Epithelial cell of esophagus (primary cell): ENCODE measurements around the gene RANBP3.

Experiments
- DNase-seq: peaks from one replicate; pipeline ENCODE4 v3.0.0; 2010; ENCODE audit warnings: low read depth
- H3K4me3 ChIP-seq: 2 replicates; pipeline ENCODE4 v1.5.1; 2011; ENCODE audit warnings: mild to moderate bottlenecking, low read length, control low read depth
- TF ChIP-seq, protein P1 (sequence below): IDR thresholded peaks from 2 replicates; pipeline ENCODE4 v1.5.1; 2011; ENCODE audit warnings: low read depth, mild to moderate bottlenecking, low read length, control low read depth, inconsistent platforms; ENCODE audit not compliant: insufficient read depth; ENCODE audit errors: missing control alignments

Gene RANBP3

DNA sequence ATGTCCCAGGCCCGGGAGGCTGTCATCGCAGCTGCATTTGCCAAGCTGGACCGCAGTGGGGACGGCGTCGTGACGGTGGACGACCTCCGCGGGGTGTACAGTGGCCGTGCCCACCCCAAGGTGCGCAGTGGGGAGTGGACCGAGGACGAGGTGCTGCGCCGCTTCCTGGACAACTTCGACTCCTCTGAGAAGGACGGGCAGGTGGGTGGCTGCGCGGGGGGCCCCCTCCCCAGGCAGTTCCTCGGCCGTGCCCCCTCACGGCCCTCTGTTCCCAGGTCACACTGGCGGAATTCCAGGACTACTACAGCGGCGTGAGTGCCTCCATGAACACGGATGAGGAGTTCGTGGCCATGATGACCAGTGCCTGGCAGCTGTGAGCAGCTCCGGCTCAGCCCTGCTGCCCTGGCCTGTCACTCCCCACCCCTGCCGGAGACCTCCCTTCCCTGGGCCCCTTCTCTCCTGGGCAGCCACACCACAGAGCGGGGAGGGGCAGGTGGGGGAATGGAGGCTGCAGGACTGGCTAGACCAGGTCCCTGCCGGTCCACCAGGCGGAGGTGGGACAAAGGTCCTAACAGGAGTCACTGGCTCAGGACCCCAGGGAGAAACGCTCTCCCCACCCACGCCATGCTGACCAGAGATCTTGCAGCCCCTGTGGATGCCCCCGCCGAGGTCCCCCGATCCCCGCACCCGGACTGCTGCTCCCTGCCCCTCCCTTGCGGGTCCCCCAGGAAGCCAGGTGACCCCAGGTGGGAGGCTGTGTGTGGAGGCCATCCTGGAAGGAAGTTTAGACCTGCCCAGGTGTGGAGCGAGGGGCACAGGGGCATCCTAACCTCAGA, 62.8 kb downstream of the RANBP3 start:
- no peak overlapping the region for H3K4me3 ChIP-seq
- TF ChIP-seq, protein P1, sequence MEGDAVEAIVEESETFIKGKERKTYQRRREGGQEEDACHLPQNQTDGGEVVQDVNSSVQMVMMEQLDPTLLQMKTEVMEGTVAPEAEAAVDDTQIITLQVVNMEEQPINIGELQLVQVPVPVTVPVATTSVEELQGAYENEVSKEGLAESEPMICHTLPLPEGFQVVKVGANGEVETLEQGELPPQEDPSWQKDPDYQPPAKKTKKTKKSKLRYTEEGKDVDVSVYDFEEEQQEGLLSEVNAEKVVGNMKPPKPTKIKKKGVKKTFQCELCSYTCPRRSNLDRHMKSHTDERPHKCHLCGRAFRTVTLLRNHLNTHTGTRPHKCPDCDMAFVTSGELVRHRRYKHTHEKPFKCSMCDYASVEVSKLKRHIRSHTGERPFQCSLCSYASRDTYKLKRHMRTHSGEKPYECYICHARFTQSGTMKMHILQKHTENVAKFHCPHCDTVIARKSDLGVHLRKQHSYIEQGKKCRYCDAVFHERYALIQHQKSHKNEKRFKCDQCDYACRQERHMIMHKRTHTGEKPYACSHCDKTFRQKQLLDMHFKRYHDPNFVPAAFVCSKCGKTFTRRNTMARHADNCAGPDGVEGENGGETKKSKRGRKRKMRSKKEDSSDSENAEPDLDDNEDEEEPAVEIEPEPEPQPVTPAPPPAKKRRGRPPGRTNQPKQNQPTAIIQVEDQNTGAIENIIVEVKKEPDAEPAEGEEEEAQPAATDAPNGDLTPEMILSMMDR = no peak

DNA sequence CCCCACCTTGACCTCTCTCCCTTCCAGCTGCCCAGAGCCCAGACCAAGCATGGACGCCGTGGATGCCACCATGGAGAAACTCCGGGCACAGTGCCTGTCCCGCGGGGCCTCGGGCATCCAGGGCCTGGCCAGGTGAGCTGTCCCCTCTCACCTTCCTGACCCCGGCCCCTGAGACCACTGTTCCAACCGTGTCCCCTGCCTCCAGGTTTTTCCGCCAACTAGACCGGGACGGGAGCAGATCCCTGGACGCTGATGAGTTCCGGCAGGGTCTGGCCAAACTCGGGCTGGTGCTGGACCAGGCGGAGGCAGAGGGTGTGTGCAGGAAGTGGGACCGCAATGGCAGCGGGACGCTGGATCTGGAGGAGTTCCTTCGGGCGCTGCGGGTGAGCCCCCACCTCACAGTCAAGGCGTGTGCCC, 63.6 kb downstream of the RANBP3 start:
- no peak for DNase-seq
- no peak overlapping the region for H3K4me3 ChIP-seq
- TF ChIP-seq, protein P1 = no peak

More for the DNA sequence above, 62.8 kb downstream of the RANBP3 start:
- DNase-seq = no peak

DNA sequence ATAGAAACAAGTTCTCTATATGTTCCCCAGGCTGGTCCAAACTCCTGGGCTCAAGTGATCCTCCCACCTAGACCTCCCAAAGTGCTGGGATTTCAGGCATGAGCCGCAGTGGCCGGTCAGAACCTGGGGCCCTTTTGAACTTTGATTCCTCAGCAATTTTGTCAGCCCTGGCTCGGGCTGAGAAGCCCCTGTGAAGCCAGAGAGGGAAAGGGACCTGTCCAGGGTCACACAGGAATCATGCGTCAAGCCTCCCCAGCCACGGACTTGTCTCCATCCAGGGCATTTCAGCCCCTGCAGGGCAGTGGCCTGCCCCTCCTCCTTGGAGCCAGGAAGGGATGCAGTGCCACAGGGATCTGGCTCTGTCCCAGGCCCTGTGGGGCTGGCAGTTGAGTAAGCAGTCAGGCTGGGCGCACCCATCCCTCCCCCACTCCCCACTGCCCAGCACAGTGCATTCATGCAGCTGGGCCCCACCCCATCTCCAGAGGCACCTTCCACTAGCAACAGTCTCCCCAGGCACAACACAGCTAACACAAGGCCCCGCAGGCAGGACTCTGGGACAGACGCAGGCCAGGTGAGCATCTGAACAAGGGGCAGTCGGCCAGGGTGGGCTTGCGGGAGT, 64.1 kb downstream of the RANBP3 start, which contains the start of gene CAPS:
Gene CAPS, plus strand, starts transcription at position 516 of the 619 bp plus-strand sequence. CDS start 153 bp downstream, outside the sequence.
- DNase-seq = peak; percentile 75
- TF ChIP-seq, protein P1 = no peak
- H3K4me3 ChIP-seq = no peak within 1 kb of the TSS

DNA sequence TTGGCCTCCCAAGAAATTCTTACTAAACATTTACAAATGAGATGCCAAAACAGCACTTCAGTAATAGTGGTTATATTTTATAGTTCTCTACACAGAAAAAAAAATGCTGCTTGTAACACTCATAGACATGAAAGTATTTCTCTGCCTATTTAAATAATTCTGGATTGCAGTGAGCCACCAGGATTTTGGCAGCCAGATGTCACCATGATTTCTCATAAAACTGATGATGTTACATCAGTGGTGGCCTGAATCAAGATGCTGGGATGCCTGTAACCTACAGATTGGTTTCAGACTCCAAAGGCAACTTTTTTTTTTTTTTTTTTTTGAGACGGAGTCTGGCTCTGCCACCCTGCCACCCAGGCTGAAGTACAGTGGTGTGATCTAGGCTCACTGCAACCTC, 66.6 kb downstream of the RANBP3 start:
- TF ChIP-seq, protein P1 = no peak
- no peak overlapping the region for H3K4me3 ChIP-seq
- DNase-seq = no peak

DNA sequence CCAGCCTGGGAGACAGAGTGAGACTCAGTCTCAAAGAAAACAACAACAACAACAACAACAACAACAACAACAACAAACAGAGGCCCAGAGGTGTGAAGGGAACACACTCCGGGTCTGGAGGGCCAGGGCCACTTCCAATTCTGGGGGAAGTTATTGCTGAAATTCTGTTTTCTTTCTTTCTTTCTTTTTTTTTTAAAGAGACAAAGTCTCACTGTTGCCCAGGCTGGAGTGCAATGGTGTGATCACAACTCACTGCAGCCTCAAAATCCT, 67.4 kb downstream of the RANBP3 start:
- H3K4me3 ChIP-seq = no peak overlapping the region
- TF ChIP-seq, protein P1 = no peak
- DNase-seq = no peak

DNA sequence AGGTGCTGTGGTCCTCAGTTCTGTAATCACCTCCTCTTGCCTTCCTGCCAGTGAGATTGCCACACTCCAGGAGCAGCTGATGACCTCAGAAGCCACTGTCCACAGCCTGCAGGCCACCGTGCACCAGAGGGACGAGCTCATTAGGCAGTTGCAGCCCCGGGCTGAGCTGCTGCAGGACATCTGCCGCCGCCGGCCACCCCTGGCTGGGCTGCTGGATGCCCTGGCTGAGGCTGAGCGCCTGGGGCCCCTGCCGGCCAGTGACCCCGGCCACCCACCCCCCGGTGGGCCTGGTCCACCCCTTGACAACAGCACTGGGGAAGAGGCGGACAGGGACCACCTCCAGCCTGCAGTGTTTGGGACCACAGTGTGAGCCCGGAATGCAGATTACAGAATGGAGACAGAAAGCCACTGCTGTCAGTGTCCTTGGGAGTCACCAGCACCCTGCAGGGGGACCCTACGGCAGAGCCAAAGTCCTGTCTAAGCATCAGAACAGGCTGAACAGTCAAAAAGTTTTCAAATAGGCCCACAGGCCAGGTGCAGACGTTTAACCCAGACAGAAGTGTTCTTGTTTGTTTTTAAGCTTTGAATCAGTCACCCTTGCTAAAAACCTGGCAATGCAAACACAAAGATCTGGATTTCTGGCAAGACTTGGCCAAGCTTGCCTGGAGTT, 69.0 kb downstream of the RANBP3 start:
- TF ChIP-seq, protein P1 = no peak
- no peak overlapping the region for H3K4me3 ChIP-seq

More for the DNA sequence above, 69.0 kb downstream of the RANBP3 start:
- DNase-seq = no peak
